IPS DF 4.7 (cell line): ENCODE data around the gene BLOC1S4.

ENCODE experiments used
- DNase-seq: peaks from one replicate; pipeline ENCODE4 v3.0.0-alpha.2; 2013; ENCODE audit warnings: low spot score; ENCODE audit errors: extremely low read depth

BLOC1S4 gene

DNA sequence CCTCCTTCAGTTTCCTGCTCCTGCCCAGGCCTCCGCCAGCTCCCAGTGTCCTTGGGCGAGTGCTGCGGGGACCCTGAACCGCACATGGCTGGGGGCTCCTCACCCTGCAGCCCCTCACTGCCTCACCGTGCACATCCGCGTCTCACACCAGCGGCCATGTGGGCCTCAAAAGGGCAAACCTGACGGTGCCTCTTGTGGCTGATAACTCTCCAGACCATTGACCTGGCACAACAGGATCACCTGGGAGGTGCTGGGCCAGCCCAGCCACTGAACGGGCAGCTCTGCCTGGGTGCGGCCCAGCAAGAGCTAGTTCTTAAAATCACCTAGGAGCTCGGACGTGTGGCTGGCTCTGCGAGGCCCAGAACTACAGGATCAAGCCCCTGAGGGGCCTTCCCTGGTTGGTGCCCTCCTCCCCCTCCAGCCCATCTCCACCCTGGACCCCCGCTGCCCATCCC, 26.4 kb upstream of the BLOC1S4 start:
- DNase-seq = no peak

DNA sequence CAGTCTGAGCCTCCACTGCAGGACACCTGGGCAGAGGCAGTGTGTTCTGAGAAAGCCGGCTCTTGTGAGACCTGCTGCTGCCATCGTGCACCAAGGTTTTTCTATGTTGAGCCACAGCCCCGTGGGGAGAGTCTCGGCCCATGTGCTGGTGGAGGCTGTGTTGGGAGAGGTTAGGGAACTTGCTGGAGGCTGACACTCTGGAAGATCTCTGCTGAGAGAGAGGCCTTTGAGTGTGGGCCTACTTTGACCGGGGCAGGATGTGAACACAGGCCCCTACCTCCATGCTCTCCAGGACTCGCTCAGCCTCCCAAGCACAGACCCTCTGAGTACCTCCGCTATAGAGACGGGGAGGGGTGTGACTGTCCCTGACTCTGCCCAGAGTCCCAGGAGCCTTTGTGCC, 23.6 kb upstream of the BLOC1S4 start:
- no peak for DNase-seq

DNA sequence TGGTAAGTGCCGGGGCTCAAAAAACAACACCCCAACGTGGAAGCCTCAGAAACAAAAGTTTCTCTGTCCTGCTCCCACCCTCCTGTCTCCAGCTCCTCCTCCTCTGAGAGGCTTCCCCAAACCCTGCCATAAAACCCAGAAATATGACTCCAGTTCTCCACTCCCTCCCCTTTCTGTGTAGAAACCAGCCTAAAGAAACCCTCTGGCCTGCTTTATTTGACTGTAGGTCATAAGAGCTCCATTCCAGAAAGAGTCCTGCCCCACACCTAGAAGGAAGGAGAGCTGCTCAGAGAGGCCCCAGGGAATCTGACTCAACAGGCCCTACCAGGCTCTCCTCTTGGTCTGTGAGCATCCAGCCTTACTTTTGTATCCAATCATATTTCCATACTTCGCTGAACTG, 23.2 kb upstream of the BLOC1S4 start:
- no peak for DNase-seq

DNA sequence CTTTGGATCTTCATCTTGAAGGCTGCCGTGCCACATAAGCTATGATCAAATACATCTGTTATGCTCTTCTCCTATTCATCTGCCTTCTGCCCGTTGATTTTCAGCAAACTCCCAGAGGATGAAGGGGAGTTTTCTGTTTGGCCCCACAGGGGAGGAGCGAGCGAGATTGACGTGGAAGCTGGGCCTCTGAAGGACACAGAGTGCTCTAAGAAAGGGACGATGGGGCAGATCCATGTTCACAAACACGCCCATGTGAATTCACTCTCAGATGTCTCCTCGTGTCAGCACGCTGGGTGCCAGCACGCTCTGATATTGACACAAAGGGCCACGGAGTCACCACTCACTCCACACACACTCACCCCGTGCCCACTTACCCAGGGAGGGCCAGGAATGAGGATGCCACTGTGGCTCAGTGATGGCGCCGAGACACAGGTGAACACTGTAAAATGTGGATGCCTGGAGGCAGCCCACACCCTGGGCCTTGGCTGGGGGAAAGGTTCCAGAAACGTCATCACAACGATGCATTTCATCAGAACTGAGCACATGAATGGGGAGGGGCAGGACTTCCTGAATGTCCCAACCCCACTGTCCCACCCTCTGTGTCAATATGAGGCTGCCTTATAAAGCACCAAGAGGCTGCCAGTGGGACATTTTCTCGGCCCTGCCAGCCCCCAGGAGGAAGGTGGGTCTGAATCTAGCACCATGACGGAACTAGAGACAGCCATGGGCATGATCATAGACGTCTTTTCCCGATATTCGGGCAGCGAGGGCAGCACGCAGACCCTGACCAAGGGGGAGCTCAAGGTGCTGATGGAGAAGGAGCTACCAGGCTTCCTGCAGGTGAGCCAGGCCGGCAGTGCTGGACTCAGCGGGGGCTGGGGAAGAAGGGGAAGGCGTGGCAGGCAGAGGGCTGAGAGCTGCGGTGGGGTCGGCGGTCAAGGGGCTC, 22.5 kb upstream of the BLOC1S4 start, which contains the start of gene S100P:
S100P (plus strand) TSS at position 648 of the 946 bp plus-strand sequence; CDS start at position 703, 55 bp downstream.
- no peak for DNase-seq

DNA sequence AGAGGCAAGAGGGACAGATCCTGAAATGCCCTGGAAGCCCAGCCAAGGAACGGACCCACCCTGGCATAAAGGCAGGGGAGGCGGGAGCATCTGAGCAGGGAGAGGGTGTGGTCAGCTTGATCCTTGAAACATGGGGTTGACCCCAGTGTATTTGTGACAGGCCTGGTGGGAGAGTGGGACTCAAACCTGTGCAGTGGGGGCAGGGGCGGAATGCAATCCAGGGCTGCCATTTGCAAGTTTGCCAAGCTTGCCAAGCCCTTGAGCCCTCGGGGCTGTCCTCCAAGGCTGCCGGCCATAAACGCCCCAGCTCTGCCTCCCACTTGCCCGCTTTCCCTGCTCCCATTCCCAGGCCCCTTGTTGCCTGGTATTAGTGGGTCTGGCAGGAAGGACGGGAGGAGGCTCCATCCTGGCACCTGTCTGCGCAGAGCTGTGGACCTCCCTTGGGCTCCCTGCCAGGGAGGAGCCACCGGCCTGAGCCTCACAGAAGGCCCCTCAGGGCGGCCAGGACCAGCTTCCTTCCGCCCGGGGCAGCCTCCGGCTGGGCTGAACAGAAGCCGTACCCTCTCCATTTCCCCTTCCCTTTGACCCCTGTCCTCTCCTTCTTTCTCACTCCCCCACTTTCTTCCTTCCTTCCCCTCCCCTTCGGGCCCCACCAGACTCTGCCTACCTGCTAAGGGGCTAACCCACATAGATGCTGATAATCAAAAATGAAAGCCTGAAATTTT, 21.6 kb upstream of the BLOC1S4 start:
- no peak for DNase-seq

DNA sequence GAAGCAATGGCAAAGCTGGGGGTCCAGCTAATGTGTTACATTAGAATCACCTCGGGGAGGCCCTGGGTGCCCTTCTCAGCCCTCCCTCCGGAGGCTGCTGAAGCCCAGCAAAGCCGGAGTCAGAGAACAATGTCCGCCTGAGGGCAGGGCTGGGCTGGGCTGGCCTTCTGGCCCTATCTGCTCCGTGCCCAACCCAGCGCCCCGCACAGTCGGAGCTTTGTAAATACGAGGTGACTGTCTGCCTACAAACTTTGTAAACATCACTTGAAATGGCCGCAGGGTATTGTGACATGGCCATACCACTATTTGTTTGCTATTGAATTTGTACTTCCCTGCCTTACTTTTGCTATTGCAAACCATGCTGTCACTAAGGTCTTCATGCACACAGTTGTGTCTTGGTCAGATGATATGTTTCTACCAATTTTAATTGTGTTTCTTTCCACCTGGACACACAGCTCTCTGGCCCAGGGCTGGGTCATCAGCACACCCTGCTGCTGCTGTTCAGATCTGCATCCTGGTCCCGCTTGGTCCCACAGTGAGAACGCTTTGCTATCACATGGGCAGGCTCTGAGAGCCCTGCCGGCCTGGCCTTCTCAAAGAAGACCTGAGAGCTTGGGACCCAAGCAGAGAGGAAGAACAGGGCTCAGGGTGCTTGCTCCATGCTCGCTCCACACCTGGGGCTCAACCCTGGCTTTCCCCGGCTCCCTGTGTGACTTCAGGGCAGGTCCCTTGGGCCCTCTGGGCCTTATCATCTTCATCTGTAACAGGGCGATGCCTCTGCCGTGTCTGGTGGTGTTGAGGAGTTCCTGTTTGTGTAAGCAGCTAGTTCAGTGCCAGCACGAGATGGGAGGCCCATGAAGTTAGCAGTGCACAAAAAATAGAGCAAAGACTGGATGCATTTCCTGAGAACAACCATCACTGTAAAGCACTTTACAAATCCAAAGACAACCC, 20.0 kb upstream of the BLOC1S4 start:
- no peak for DNase-seq

DNA sequence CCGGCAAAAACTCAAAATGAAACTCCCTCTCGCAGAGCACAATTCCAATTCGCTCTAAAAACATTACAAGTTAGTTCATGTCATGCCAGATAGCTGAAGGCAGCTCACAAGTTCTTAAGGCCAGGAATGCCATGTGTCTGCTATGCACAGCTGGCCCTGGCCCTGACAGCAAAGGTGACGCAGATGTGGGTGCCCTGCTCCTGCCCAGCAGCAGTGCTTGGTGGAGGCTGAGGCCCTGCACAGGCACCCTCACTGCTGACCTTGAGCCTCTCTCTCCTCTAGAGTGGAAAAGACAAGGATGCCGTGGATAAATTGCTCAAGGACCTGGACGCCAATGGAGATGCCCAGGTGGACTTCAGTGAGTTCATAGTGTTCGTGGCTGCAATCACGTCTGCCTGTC, 19.4 kb upstream of the BLOC1S4 start:
- DNase-seq = no peak

DNA sequence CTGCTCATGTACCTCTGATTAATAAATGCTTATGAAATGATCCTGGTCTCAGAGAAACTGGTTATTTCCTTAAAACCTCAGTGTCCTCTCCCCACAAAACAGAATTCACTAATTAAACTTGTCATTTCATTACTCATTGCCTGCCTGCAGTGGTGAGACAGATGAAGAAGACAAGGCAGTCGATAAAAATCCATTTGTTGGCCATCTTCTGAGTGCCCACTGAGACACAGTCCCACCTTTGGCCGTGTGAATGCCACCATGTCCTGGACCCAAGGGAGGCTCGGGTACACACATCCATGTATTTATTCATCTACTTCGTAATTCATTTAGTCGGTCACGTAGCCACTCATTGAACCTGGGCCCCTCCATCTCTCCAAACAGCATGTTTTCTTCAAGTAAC, 18.8 kb upstream of the BLOC1S4 start:
- DNase-seq = no peak

DNA sequence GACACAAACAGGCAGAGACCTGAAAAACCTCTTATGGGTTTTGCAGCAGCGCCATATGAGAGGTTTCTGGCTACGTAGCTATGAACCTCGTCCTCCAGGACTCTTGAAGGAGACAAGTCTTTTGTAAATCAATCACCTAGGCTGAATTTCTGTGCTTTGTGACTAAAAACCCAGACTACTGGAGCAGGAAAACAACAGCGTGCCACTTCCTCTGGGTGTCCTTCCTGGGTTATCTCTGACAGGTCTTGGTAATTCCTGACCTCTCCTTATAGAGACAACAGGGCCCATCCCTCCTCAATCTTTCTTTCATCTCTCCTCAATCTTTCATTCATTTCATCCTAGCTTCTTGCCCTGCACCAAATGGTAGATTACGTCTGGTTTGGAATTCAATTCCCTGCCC, 16.6 kb upstream of the BLOC1S4 start:
- DNase-seq = no peak

DNA sequence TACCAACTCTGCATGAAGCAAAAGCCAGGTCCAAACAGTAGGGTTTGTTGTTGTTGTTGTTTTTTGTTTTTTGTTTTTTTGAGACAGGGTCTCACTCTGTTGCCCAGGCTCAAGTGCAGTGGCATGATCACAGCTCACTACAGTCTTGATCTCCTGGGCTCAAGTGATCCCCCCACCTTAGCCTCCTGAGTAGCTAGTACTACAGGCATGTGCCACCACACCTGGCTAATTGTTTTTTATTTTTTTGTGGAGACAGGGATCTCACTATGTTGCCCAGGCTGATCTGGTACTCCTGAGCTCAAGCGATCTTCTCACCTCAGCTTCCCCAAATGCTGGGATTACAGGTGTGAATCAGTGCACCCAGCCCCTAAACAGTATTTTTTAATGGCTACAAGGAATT, 16.1 kb upstream of the BLOC1S4 start:
- DNase-seq = no peak

DNA sequence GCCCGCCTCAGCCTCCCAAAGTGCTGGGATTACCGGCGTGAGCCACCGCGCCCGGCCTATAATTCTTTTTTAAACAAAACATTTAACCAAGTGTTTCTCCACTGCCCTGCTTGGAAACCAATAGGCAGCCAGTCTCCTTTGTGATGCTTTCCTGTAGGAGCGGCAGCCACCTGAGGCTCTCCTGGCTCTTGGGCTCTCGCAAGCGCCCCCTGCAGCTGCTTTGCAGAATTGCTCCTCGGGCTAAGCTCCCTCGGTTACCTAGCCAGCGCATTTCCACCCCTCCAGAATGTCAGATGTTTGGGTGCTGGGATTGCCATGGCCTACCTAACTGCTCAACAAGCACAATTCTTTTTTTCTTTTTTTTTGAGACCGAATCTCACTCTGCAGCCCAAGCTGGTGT, 14.6 kb upstream of the BLOC1S4 start:
- DNase-seq = no peak

DNA sequence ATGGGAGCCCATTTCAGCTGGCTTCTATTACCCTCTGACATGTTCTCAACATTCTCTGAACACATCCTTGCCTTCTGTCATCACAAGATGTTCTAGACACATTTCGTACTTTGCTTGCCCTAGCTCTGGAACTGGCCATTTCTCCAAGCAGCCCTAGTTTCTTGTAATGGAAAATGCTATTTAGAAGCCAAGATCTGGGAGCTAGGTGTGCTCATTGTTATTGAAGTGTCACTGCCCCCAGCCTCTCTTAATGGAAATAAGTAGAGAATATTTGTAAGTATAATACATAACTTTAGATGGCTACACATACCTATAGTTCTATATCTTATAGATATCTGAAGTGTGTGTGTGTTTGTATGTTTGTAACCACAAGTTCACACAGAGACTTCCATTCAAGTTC, 13.2 kb upstream of the BLOC1S4 start:
- no peak for DNase-seq

DNA sequence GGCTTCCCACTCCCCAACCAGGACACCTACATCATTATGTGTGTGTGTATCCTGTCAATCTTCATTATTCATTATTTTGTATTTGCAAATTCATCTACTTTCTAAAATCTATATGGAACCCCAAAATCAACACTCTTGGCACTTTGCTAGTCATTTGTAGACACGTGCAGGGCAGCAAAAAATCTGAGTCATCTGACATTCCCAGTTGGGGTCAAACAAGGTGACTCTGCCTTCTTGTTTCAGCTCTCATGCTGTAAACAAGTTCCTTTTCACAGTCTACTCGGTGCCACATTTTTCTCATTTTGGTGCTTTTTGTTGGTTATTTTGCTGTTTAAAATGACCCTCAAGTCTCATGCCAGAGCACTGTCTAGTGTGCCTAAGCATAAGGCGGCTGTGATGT, 12.2 kb upstream of the BLOC1S4 start:
- no peak for DNase-seq

DNA sequence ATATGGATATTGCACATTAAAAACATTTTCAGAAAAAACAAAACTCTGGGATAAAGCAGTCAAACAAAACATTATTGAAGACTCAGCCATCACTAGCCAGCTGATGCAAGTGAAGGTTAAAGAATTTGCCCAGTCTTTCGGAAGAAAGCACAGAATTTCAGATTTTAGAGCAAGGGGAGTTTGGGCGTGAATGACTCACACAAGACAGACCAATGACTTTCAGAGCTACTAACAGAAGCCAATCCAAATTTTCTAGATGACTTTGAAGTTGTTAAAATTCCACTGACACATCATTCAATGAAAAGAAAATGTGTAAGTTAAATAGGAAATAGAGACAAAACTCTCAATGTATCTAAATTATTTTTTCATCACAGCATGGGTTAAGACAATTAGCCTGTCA, 10.3 kb upstream of the BLOC1S4 start:
- no peak for DNase-seq

DNA sequence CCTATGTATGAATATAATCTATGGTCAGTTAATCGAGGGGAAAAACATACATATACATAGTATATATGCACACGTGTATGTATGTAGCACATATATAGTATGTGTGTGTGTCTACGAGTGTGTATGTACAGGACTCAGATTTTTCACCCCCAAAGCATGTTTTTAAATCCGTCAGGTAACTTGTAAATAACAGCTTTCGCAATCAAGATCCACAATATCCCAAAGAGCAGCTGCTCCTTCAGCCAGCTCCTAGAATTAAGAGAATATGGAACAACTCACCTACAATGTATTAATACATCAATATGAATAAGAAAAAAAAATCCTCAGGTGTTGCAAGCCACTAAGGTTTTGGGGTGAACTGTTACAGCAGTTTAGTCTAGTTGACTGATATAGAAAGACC, 9.8 kb upstream of the BLOC1S4 start:
- DNase-seq = no peak

DNA sequence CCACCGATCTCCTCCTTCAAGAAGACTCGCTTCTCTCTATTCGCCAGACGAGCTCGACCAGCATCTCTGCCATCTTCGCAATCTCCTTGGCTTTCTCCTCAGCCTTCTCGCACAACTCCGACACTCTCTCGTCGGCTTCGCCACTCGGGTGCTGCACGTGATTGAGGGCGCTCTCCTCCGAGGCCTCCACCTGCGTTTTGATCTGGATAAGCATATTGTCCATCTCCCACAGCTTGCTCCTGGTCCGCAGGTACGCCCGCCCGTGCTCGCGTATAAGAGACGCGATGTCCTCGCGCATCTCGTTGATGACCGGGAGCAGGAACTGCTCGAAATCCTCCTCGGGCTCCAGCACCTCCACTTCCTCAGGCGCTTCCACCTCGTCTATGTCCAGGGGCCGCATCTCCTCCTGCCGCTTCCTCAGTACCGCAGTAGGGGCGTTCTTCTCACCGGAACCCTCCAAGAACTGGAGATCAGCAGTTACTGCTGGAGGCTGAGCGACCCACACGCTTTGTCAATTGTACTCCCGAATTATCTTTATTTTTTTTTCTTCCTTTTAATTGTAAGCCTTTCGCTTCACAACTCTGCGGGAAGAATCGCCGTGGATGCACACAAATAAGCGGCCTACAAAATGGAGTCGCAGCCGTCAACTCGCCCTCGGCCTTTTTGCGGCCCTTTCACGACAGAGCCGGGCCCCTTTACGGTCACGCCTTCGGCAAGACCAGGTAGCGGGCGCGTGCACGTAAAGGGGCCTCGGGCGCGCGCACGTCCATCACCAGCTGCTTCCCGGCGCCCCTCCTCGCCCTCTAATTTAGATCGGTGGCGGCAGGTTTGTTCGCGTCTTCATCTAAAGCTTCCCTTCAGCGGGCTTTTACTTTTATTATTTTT, 6.5 kb upstream of the BLOC1S4 start, which contains the start of gene MRFAP1L1:
MRFAP1L1 (minus strand) TSS at position 636 of the 885 bp plus-strand sequence; CDS start at position 400, 236 bp downstream.
- DNase-seq = peak; percentile 72

DNA sequence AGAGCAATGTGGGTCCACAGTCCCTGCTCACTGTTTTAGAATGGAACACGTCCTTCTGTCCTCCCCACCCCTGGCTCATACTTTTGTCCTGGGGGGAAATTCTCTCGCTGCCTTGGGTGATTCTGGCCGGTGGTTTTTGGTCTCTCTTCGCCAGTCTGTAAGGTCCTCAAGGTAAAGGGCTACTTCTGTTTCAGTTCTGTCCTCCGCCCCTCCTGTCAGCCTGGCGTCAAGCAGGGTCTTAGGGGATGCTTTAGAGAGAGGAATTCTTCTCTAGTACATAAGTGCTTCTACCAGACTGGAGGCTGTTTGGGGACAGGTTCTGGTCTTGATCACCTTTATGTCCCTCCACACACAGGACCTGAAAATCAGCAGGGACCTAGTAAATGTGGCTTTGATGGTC, 5.7 kb upstream of the BLOC1S4 start:
- no peak for DNase-seq

DNA sequence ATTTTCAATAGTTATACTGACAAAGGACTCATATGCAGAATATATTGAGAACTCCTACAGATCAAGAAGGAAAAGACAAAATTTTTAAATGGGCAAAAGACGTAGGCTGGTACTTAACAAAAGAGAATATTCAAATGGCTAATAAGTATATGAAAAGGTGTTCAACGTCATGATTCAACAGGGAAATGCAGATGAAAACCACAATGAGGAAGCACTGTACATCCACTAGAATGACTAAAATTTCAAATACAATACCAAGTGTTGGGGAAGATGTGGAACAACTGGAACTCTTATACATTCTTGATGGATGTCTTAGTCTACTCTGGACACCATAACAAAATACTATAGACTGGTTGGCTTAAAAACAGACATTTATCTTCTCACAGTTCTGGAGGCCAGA, 5.0 kb upstream of the BLOC1S4 start:
- DNase-seq = no peak

DNA sequence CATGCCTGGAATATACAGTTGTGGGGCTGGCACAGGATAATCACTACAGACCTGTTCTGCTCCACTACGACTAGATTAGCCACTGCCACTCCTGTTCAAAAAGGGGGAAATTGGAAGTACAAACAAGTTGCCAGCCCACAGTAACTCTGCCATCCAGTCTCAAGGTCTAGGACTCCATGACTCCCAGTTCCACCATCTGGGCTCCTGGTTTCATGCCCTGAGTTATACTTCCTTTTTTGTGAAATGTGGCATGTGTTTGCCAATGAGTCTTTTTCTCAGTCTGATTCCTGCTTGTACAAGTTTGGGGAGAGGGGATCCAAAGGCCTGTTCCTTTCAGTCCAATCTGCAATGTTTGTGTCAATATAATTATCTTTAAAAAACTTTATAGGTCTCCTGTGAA, 1.0 kb upstream of the BLOC1S4 start:
- no peak for DNase-seq

DNA sequence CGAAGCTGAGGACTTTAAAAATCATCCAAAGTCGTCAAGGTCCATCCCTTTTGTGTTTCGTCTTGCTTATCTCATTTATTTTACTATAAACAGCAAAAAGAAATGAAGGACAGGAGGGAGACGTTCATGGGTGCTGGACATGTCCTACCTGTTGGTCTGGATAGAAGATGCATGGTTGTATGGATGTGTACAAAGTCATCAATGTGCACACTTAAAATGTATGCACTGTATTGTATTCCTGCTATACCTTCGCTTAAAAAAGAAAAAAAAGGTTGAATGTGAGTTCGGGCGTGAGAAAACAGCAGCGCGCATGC, 313 bp upstream of the BLOC1S4 start:
- no peak for DNase-seq
